GM10266 (cell line): ENCODE results near the gene MRPS14.

Experiments
- DNase-seq: peaks from one replicate; pipeline ENCODE4 v3.0.0; 2012; ENCODE audit errors: extremely low spot score
- CTCF ChIP-seq: IDR thresholded peaks from 2 replicates; pipeline ENCODE4 v1.5.1; 2012; ENCODE audit warnings: mild to moderate bottlenecking, low read depth; ENCODE audit not compliant: control insufficient read depth, insufficient read depth; ENCODE audit errors: missing control alignments

Gene MRPS14

GRCh38 chr1:175000697-175001187 lies 22.5 kb downstream of the MRPS14 start:
- no peak for DNase-seq
- no peak for TF ChIP-seq CTCF

GRCh38 chr1:174999936-175000696 lies 23.1 kb downstream of the MRPS14 start, which contains the start of gene CACYBP:
CACYBP (plus strand) TSS chr1:174999947; CDS start chr1:175000181, 234 bp downstream.
- DNase-seq = peak; percentile 17
- TF ChIP-seq CTCF = no peak

GRCh38 chr1:174999216-174999935 lies 23.8 kb downstream of the MRPS14 start:
- TF ChIP-seq CTCF = no peak
- DNase-seq = peak; percentile 92

GRCh38 chr1:174998569-174999215 lies 24.5 kb downstream of the MRPS14 start:
- peak; percentile 61 for DNase-seq
- peak; percentile 68 for TF ChIP-seq CTCF

GRCh38 chr1:174997041-174997440 lies 26.2 kb downstream of the MRPS14 start:
- no peak for DNase-seq

GRCh38 chr1:174996476-174996875 lies 26.7 kb downstream of the MRPS14 start:
- no peak for DNase-seq
- TF ChIP-seq CTCF = no peak

More at GRCh38 chr1:174997041-174997440, 26.2 kb downstream of the MRPS14 start:
- no peak for TF ChIP-seq CTCF
